Measurements from ENCODE around the gene PSMB10.

- peak; percentile 95 for TF ChIP-seq CTCF (IDR thresholded peaks at IDR 0.05; ENCODE audit: insufficient read depth, low read length, poor library complexity, severe bottlenecking)
- TF ChIP-seq EZH2phosphoT487 (conservative IDR thresholded peaks at IDR 0.05; ENCODE audit: low read length): no peak
These were observed 7.9 kb downstream of the PSMB10 start for GRCh38 chr16:67928561-67929364.

Data from SU-DHL-6 (cell line).